Measurements from ENCODE around the gene MS4A5.
"Not testable (repeated sequence)": the region's sequence is repeated elsewhere in the genome, so short reads cannot be mapped to it uniquely, and the experiment has no call there.

Gene MS4A5

GRCh38 chr11:60429272-60429671, at the start of gene MS4A5:
Gene MS4A5 (plus strand): TSS chr11:60429572. CDS start chr11:60429675, 103 bp downstream.
- no peak for DNase-seq (ENCODE audit: low spot score)

GRCh38 chr11:60389279-60389910, 40.0 kb upstream of the MS4A5 start:
- no peak for DNase-seq (ENCODE audit: low spot score)

GRCh38 chr11:60390419-60390818, 39.0 kb upstream of the MS4A5 start:
- DNase-seq (ENCODE audit: low spot score), result no peak

GRCh38 chr11:60392361-60392760, 37.0 kb upstream of the MS4A5 start:
- no peak for DNase-seq (ENCODE audit: low spot score)

- no peak for DNase-seq (ENCODE audit: low spot score)
These were observed 36.4 kb upstream of the MS4A5 start for GRCh38 chr11:60393016-60393415.

GRCh38 chr11:60394666-60395380, 34.5 kb upstream of the MS4A5 start:
- no peak for DNase-seq (ENCODE audit: low spot score)

GRCh38 chr11:60396382-60396781, 33.0 kb upstream of the MS4A5 start, which contains the start of gene MS4A14:
Gene MS4A14 (plus strand): TSS chr11:60396459. CDS start chr11:60396579, 120 bp downstream.
- DNase-seq (ENCODE audit: low spot score), result no peak

- no peak for DNase-seq (ENCODE audit: low spot score)
These were observed 32.6 kb upstream of the MS4A5 start for GRCh38 chr11:60396799-60397198.

GRCh38 chr11:60420015-60420414, 9.4 kb upstream of the MS4A5 start:
- DNase-seq (ENCODE audit: low spot score), result no peak

GRCh38 chr11:60422609-60423008, 6.8 kb upstream of the MS4A5 start:
- no peak for DNase-seq (ENCODE audit: low spot score)

- DNase-seq (ENCODE audit: low spot score), result no peak
These were observed 855 bp upstream of the MS4A5 start for GRCh38 chr11:60428517-60428916.

- no peak for DNase-seq (ENCODE audit: low spot score)
These were observed 1.9 kb downstream of the MS4A5 start for GRCh38 chr11:60431251-60431650.

GRCh38 chr11:60433401-60433800, 4.0 kb downstream of the MS4A5 start:
- DNase-seq (ENCODE audit: low spot score), result no peak

GRCh38 chr11:60447070-60447469, 17.7 kb downstream of the MS4A5 start:
- DNase-seq (ENCODE audit: low spot score), result no peak

GRCh38 chr11:60447846-60448245, 18.5 kb downstream of the MS4A5 start:
- DNase-seq (ENCODE audit: low spot score), result no peak

- DNase-seq (ENCODE audit: low spot score), result not testable (repeated sequence)
These were observed 21.8 kb downstream of the MS4A5 start for GRCh38 chr11:60451185-60451584.

GRCh38 chr11:60454212-60454611, 24.8 kb downstream of the MS4A5 start:
- no peak for DNase-seq (ENCODE audit: low spot score)

- no peak for DNase-seq (ENCODE audit: low spot score)
These were observed 26.2 kb downstream of the MS4A5 start, which contains the start of gene MS4A1 for GRCh38 chr11:60455531-60456042. Gene MS4A1 (plus strand): TSS chr11:60455847. CDS start chr11:60462375, 6,528 bp downstream.

- no peak for DNase-seq (ENCODE audit: low spot score)
These were observed 28.2 kb downstream of the MS4A5 start for GRCh38 chr11:60457576-60457975.

GRCh38 chr11:60459345-60459744, 30.0 kb downstream of the MS4A5 start:
- no peak for DNase-seq (ENCODE audit: low spot score)

GRCh38 chr11:60468829-60469228, 39.5 kb downstream of the MS4A5 start:
- DNase-seq (ENCODE audit: low spot score), result no peak

- DNase-seq (ENCODE audit: low spot score), result no peak
These were observed 40.4 kb downstream of the MS4A5 start for GRCh38 chr11:60469723-60470122.

- DNase-seq (ENCODE audit: low spot score), result no peak
These were observed 47.7 kb downstream of the MS4A5 start for GRCh38 chr11:60477035-60477445.

Data from HuH-7 (cell line).